AG04449 (cell line): ENCODE measurements around the gene MEF2B.

Experiments
- CTCF ChIA-PET: fragments of 350-600 bp; formaldehyde crosslinking; extraction: SDS; loops from one replicate; lab custom pipeline; 2021; ENCODE audit warnings: antibody characterized with exemption; lab: Yijun Ruan, JAX
- POLR2A ChIA-PET: fragments of 400-600, 350-600 bp; formaldehyde crosslinking; extraction: SDS; loops from one replicate; lab custom pipeline; 2020; ENCODE audit warnings: antibody characterized with exemption, inconsistent platforms; lab: Yijun Ruan, JAX
- DNase-seq: peaks from one replicate; pipeline ENCODE4 v3.0.0-alpha.2; 2010; ENCODE audit warnings: low read depth, low spot score
- H3K4me3 ChIP-seq: 2 replicates; pipeline ENCODE4 v1.5.1; 2011; ENCODE audit warnings: low read depth, mild to moderate bottlenecking, control low read depth, low read length
- TF ChIP-seq, protein P1 (sequence below): IDR thresholded peaks from one replicate; pipeline ENCODE4 v1.5.1; 2011; ENCODE audit warnings: mild to moderate bottlenecking, moderate library complexity, low read length, control low read depth, inconsistent platforms; ENCODE audit not compliant: insufficient read depth; ENCODE audit errors: missing control alignments

The MEF2B gene

DNA sequence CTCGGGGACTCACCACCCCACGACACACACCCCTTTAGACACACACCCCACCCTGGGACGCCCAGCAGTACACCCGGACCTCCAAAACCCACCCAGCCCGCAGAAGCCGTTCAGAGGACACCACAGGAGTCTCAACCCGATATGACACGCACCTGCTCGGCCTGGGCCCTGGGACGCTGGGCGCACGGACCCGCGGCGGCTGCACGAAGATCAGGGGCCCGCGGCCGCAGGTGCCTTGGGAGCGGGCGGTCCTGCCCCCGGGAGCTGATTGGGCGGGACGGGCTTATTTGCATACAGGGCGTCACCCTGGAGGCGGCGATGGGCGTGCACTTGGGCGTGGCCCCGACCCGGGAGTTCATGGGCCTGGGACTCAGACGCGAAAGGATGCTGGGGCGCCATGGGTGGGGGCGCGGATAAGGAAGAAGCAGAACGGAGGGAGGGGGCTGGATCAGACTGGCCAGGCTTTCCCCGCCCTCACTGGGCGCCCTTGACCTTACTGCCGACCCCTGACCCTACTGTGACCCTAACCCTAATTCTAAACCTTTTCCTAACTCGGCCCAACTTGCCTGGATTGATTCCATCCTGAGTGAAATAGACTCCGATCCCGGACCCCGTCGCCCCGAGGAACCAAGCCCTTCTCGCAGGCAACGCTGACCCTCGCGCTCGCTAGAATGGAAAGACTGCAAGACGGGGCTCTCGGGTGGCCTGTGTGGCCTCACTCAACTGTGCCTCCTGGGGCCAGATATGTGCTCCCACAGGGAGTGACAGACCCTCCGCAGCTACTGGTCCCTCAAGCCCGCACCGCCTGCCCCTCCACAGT lies at the start of gene MEF2B:
TSS of gene MEF2B (minus strand) at position 211 of the 820 bp plus-strand sequence. CDS start 19,528 bp downstream, outside the sequence.
- POLR2A ChIA-PET: interaction anchor here (0.6 kb wide), 1 partner anchor 13 kb away, joined by 5 read pairs; no protein-coding TSS in a partner anchor
- no peak for DNase-seq
- H3K4me3 ChIP-seq: peak within 1 kb of the TSS; percentile 23
- CTCF ChIA-PET: interaction anchor here (1.0 to 4.1 kb wide), 3 partner anchors 14 to 24 kb away, joined by 3 to 24 read pairs (median 4); no protein-coding TSS in a partner anchor
- TF ChIP-seq, protein P1, sequence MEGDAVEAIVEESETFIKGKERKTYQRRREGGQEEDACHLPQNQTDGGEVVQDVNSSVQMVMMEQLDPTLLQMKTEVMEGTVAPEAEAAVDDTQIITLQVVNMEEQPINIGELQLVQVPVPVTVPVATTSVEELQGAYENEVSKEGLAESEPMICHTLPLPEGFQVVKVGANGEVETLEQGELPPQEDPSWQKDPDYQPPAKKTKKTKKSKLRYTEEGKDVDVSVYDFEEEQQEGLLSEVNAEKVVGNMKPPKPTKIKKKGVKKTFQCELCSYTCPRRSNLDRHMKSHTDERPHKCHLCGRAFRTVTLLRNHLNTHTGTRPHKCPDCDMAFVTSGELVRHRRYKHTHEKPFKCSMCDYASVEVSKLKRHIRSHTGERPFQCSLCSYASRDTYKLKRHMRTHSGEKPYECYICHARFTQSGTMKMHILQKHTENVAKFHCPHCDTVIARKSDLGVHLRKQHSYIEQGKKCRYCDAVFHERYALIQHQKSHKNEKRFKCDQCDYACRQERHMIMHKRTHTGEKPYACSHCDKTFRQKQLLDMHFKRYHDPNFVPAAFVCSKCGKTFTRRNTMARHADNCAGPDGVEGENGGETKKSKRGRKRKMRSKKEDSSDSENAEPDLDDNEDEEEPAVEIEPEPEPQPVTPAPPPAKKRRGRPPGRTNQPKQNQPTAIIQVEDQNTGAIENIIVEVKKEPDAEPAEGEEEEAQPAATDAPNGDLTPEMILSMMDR: no peak

- ChIA-PET POLR2A (no interaction called here), CTCF (no interaction called here)
- DNase-seq: no peak
- no peak overlapping the region for H3K4me3 ChIP-seq
- TF ChIP-seq, protein P1: no peak
Measured at GRCh38 chr19:19218911-19219310, 48.8 kb upstream of the MEF2B start.

DNA sequence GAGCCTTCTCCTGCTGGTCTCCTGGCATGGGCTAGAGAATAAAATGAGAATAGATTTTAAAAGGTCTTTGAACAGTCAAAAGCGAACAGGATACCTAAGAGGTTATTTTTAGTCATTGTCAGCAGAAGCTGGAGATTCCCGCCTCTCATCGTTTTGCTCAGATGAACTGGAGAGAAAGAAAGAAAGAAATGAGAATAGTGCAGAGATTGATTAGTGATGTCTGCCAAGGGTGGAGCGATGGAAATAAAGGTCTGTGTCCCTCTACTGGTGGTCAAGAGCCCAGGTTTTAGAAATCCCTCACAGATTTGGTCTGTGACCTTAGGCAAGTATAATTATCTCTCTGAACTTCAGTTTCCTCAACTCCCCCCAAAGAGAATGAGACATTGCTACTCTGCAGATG lies 47.0 kb upstream of the MEF2B start:
- no peak overlapping the region for H3K4me3 ChIP-seq
- TF ChIP-seq, protein P1: no peak
- ChIA-PET CTCF (interaction anchor here (0.6 to 1.5 kb wide), 3 partner anchors 8 to 124 kb away, joined by 3 read pairs; no protein-coding TSS in a partner anchor), POLR2A (no interaction called here)
- no peak for DNase-seq

GRCh38 chr19:19215792-19216191 lies 45.7 kb upstream of the MEF2B start:
- ChIA-PET POLR2A (no interaction called here), CTCF (interaction anchor here (1.4 kb wide), 1 partner anchor 10 kb away, joined by 3 read pairs; no protein-coding TSS in a partner anchor)
- no peak overlapping the region for H3K4me3 ChIP-seq
- DNase-seq: no peak
- TF ChIP-seq, protein P1: no peak

DNA sequence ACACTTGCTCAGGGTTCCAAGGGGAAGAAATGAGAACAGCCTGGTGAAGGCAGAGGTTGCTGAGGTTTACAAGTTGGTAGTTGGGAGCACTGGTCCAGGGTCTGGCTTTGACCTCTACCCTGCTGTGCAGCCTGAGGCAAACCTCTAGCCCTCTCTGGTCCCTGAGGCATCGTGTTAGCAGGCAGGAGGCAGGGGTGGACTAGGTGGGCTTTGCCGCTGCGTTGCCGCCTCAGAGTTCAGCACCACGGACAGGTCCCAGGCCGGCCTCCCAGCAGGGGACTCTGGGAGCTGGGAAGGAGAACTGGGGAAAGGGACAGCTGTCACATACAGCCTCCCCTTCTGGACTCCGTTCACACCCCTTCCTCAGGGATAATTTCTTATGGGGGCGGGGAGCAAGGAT lies 44.8 kb upstream of the MEF2B start:
- H3K4me3 ChIP-seq: no peak overlapping the region
- TF ChIP-seq, protein P1: no peak
- ChIA-PET POLR2A (no interaction called here), CTCF (interaction anchor here (1.4 kb wide), 1 partner anchor 11 kb away, joined by 3 read pairs; no protein-coding TSS in a partner anchor)
- no peak for DNase-seq

DNA sequence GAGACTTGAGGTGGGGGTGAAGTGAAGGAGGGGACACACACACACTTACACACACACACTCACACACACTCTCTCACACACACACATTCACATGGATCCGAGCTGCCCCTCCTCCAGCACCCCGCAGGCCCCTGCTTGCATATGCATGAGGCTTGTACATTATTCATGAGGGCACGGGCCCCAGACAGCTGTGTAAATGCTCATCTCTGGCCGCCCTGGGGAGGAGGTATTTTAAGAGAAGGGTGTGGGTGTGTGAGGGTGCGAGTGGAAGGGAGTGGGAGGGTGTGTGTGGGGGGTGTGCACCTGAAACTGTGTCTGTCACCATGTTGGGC lies 44.1 kb upstream of the MEF2B start:
- DNase-seq: no peak
- ChIA-PET CTCF (no interaction called here), POLR2A (no interaction called here)
- TF ChIP-seq, protein P1: no peak
- H3K4me3 ChIP-seq: no peak overlapping the region
